NCI-H69 (cell line): Measurements from ENCODE around the gene DGKD.
A peak's percentile ranks its signal among the peaks of the same experiment; 100 is the strongest.

Experiments used
- DNase-seq: peaks from one replicate; lab custom pipeline; 2025; lab: John Stamatoyannopoulos, UW

DGKD gene

GRCh38 chr2:233336541-233336940, 17.8 kb upstream of the DGKD start:
- no peak for DNase-seq

- no peak for DNase-seq
These were observed 16.2 kb upstream of the DGKD start for GRCh38 chr2:233338046-233338445.

GRCh38 chr2:233338812-233339368, 15.4 kb upstream of the DGKD start:
- no peak for DNase-seq

- DNase-seq = no peak
These were observed 14.9 kb upstream of the DGKD start for GRCh38 chr2:233339427-233339826.

GRCh38 chr2:233341296-233341695, 13.0 kb upstream of the DGKD start:
- DNase-seq = no peak

GRCh38 chr2:233342301-233342700, 12.0 kb upstream of the DGKD start:
- DNase-seq = no peak

- DNase-seq = no peak
These were observed 11.1 kb upstream of the DGKD start for GRCh38 chr2:233343171-233343705.

- no peak for DNase-seq
These were observed 7.9 kb upstream of the DGKD start for GRCh38 chr2:233346376-233346775.

- DNase-seq = no peak
These were observed 7.4 kb upstream of the DGKD start for GRCh38 chr2:233346930-233347329.

- peak; percentile 80 for DNase-seq
These were observed 5.0 kb upstream of the DGKD start for GRCh38 chr2:233349005-233349998.

GRCh38 chr2:233350708-233351107, 3.6 kb upstream of the DGKD start:
- peak; percentile 90 for DNase-seq

GRCh38 chr2:233351423-233351822, 2.9 kb upstream of the DGKD start:
- no peak for DNase-seq

GRCh38 chr2:233352141-233352842, 2.0 kb upstream of the DGKD start:
- no peak for DNase-seq

- DNase-seq = no peak
These were observed 1.1 kb upstream of the DGKD start for GRCh38 chr2:233353101-233353768.

GRCh38 chr2:233354500-233354924, 218 bp downstream of the DGKD start:
- DNase-seq = no peak

GRCh38 chr2:233354971-233355574, 779 bp downstream of the DGKD start:
- DNase-seq = peak; percentile 63

- DNase-seq = no peak
These were observed 1.6 kb downstream of the DGKD start for GRCh38 chr2:233355916-233356315.

- DNase-seq = no peak
These were observed 2.4 kb downstream of the DGKD start for GRCh38 chr2:233356546-233357308.

- DNase-seq = no peak
These were observed 4.0 kb downstream of the DGKD start for GRCh38 chr2:233358335-233358734.

GRCh38 chr2:233358947-233359346, 4.7 kb downstream of the DGKD start:
- DNase-seq = no peak

- no peak for DNase-seq
These were observed 5.5 kb downstream of the DGKD start for GRCh38 chr2:233359823-233360222.
